GM19468 (cell line): ENCODE data around the gene ETFA.

Source experiments
- ATAC-seq: cut with Tn5 transposase; IDR thresholded peaks from one replicate; pipeline ENCODE4 v1.9.1; 2021; ENCODE audit warnings: mild to moderate bottlenecking, moderate library complexity, moderate number of reproducible peaks; ENCODE audit not compliant: unreplicated experiment; ENCODE audit errors: extremely low read depth

Gene ETFA

DNA sequence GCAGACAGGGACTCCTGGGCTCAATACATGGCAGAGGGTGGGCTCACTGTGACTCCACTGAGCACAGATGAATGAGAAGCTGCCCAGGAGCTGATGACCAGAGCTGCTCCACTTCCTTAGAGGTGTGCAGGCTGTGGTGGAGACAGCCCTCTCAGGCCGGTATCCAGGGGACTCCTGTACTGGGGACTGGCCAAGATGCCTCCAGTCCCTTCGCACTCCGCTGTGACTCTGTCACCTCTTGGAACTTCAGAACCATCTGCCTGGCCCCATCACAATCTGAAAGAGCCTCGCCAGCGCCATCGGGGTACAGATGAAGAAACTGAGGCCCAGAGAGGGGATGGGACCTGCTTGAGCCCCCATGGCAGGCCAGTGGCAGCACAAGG lies 111.2 kb downstream of the ETFA start:
- no peak for ATAC-seq

DNA sequence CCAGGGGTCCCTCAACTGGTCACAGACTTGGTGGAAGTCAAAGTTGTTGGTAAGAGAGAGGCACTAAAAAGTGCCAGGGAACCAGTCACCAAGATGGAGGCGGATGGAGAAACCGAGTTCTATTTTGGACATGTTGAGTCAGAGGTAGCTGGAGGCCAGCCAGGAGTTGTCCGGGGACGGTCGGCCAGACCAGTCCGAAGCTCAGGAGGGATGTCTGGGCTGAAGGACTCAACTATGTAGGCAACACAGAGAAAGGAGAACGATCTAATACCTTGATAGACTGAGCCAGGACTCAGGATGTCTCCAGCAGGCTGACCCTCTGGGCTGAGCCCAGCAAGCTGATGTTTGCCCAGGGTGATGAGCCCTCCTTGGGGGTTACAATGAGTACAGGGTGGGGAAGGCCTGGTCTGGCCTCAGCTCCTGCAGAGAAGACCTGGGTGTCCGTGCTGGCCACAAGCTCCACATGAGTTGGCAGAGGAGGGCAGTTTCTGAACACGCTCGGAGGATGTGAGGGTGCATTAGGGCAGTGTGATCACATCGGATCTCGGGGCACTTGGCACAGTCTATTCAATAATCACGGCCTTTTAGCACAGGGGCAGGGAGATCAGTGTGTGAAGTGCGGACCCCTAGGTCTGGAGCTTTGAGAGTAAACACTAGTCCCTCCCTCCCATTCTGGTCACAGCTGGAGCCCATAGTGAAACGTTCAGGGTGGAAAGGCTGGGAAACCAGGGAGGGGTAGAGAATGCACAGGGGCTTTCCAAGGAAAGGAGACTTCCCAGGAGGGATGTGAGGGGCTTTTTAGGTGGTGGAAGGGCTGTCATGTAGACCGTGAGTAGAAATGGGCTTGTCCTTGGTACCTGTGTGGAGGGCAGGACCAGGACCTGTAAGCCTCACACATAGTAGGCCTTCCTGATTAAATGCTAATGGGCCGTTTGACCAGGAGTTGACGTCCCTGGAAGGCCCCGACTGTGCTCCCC lies 111.9 kb downstream of the ETFA start:
- no peak for ATAC-seq

DNA sequence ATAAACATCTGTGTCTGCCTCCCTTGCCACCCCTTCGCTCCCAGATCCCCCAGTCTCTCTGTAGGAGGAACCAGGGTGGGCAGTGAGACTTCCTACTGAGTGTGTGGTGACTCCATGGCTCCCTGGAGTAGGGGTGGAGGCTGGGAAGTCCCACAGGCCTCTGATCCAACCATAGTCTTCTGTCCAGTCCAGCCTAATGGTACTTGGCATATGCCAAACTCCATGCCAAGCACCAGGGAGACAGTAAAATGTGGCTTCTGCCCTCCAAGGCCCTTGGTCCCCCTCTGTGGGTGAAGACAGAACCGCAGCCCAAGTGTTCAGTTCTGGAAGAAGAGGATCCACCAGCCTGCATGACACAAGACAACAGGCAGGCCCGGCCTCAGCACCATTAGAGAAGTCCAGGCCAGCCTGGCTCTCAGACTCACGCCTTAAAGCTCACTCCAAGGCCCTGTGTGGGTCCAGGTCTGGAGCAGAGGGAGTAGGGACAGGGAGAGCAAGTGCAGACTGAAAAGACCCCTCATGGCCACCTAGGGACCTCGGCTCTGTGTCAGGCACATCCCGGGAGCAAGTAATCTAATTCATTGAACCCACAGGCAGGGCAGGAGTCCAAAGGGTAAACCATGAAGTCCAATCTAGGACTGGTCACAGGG lies 112.7 kb downstream of the ETFA start:
- ATAC-seq = no peak

DNA sequence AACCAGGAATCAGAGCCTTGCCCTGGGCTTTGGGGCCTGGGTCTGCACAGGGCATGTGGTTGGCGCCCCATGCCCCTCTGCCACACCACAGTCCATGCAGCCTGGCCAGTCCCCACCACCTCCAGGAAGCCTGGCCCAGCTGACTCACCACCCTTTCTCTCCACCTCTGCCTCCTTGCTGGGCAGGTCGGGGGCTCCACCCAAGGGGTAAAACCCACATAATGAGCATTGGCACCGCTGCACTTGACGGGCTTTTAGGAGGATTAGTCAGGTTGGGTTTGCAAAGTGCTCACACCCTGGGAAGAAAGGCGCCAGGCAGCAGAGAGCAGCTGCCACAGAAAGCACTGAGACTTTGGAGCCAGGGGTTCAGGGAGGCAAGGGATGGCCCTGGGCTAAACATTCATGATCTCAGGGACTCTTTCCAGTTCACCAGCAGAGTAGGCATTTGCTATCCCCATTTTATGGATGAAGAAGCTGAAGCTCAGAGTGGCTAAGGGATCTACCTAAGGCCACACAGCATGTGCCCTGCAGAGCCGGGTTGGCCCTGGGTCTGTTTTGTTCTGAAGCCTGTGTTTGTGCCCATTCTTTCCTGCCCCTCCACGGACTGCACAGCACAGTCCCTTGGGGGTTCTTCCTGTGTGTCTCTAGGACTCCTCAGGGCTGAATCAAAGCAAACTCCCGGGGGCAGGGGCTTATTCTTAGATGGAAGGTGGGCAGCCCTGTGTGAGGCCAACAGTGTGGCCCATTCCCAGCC lies 113.4 kb downstream of the ETFA start:
- no peak for ATAC-seq

DNA sequence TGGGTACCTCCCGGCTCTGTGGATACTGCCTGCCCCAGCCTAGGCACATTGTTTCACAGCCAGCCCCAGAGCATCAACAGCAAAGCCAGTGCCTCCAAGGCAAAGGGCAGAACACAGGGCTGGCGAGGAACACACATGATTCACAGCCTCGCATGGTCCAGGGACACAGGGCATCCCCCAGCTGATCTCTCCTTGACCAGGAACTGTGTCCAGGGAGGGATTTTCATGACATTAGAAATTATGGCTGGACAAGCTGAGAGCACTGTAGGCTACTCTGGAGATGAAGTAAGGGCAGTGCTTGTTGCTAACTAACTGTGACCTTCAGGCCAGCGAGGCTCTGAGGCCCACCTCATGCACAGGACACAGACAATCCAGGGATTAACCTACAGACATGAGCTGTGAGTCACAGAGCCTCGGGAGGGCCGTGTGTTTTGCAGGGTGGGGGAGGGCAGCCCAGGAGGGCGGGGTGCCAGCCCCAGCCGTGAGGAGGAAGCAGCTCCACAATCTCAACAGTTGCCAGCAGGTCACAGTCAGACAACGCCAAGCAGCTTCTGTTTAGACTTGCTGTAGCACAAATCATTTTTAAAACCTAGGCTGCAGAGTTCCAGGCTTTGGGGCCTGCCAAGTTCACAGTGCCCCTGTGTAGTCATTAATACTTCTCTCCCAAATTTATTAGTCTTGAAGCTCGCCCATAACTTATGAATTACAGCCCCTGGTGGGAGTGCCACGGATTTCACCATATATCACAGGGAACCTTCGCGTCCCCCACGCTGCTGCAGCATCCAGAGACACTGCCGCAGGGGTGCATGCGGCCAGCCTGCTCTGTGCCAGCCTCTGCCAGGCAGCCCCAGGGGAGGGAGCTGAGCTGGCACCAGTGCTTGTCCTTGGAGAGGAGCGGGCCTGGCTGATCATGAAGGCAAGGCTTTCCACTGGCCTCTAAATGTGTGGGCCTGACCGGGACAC lies 114.7 kb downstream of the ETFA start:
- no peak for ATAC-seq

DNA sequence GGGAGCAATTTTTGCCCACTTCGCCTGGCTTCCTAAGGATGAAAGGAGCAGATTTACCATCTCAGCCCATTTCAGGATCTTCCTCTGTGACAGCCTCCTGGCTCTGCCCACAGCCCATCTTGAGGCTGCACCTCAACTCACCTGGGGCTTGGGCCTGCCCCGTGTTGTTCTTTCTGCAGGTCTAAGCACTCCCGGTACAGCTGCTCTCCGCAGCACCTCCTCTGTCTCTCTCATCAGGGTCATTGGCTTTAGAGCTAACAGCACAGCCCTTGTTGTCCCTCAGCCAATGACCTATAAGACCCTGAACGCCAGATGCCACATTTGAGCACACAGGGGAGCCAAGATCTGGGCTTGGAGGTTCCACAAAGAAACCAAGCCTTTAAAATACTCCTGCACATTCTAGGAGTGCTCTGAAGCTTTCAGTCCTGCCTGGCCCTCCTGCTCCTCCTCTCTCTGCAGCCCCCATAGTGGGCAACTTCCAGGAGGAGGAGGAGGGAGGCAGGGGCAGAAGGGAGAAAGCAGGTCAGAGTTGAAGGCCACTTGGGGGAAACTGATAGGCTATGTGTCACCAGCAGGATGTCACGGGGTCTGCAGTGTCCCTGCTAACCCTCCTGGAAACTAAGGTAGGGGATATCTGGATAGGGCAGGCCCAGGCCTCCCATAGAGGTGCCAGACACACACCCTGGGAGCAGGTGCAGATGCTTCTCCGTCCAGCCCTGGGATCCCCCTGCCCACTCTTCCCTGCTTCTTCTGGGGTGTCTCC lies 115.6 kb downstream of the ETFA start:
- no peak for ATAC-seq

DNA sequence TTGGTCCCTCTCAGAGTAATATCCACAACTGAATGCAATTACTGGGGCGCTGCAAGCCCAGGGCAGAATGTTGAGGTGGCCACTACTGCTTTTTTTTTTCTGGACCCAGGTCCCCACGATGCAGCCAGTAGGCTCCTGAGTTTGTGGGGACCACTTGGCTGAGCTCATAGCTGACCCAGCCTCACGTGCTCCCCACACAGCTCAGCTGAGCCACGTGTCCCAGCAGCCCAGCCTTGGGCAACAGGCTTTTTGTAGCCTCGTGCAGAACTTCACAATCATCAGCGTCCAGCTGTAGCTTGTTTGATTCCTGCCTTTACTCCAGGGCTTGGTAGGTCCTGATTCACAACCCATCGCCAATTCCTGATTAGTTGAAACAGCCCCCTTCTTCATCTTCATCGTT lies 117.3 kb downstream of the ETFA start:
- no peak for ATAC-seq

DNA sequence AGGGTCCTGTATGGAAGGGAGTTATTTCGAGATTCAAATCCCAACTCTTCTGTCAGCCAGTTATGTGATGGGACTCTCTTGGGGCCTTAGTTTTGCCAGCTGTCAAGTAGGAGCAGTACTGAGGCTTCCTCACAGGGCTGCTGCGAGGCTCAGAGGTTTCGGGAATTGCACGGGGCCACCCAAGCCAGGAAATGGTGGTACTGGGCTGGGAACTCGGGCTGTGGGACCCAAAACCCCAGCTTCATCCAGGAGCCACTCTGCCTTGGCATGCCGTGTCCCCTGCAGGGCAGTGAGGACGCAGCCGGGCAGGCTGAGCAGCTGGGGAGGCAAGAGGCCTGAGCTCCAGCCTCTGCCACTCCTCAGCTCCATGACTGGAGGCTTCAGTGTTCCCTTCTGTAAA lies 118.6 kb downstream of the ETFA start:
- ATAC-seq = no peak

DNA sequence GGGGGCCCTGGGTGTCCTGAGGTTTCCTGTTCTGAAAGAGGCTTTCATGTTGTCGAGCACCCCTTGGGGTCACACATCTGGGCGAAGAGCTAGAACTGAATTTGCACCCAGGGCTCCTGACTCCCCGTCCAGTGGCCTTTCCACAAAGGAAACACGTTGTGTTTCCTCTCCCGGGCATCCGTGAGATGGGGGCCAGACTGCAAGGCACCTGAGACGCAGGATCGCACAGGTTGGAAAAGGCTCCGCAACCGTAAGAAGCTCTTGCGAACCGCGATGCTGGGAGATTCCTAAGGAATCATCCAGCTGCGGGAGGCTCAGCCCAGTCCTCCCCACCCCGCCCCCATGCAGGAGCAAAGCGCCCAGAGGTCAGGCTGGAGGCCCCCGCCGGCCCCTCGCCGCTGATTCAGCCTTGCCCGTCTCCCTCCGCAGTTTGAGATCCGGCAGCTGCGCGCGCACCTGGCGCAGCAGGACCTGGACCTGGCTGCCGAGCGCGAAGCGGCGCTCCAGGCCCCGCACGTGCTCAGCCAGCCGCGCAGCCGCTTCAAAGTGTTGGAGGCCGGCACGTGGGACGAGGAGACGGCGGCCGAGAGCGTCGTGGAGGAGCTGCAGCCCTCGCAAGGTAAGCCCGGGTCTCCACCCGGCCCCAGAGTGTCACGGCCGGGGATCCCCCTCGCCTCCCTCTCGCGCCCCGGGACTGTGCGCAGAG lies 119.6 kb downstream of the ETFA start:
- no peak for ATAC-seq

DNA sequence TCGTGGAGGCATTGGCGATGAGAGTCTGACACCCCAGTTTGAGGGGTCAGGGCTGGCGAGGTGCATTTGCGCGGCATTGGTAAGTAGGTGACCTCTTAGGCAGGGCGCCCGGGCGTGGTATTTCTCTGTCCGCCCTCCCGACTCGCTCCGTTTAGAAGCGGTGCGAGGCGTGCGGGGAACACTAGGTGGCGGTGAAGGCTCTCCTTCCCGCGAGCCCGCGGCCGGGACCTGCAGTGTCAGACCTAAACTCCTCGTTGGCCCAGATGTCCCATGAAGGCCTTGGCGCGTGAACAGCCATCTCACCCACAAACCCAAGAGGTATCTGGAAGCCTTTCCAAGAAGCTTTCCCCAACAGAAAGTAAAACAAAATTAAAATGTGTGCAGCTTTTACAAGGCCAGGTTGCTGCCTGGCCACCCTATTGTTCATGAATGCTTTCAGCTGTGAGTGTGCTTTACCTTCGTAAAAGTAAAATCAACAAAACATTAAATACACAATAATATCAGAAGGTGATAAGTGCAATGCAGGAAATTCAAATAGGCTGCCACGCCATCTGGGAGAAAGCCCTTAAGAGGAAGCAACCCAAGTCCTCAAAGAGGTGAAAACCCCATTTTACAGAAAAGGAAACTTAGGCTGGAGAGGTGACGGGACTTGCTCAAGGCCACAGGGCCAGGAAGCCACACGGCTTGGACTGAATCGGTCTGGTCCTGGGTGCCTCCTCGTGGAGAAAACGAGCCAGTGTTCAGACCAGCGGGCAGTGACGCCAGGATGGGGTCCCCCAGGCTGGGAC lies 120.3 kb downstream of the ETFA start:
- ATAC-seq = peak; percentile 64

DNA sequence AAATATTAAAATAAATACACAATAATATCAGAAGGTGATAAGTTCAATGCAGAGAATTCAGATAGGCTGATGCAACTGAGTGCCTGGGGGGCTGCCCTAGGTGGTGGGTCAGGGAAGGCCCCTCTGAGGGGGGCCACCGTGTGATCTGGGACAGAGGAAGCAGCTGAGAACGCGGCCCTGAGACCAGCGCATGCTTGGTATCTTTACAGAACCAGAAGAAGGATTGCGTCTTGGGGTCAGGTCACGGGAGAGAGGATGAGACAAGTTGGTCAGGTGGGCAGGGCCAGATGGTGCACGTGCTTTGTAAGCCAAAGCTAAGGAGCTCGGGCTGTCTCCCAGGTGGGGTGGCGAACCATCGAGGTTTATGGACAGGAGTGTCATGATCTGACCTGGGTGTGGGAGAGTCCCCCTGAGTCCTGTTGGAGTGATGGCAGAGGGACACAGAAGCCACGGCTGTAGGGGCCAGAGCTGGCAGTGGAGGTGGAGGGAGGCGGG lies 121.2 kb downstream of the ETFA start:
- no peak for ATAC-seq

DNA sequence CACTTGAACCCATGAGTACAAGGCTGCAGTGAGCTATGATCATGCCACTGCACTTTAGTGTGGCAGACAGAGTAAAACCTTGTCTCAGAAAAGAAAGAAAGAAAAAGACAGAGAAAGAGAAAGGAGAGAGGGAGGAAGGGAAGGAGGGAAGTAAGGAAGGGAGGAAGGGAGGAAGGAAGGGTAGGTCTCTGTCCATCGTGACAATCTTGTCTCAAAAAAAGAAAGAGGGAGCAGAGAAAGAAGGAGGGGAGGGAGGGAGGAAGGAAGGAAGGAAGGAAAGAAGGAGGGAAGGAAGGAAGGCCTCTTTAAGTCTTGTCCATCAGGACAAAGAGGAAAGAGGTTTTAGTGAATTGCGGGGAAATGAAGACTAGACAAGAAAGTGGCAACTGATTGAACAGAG lies 122.2 kb downstream of the ETFA start:
- ATAC-seq = no peak

DNA sequence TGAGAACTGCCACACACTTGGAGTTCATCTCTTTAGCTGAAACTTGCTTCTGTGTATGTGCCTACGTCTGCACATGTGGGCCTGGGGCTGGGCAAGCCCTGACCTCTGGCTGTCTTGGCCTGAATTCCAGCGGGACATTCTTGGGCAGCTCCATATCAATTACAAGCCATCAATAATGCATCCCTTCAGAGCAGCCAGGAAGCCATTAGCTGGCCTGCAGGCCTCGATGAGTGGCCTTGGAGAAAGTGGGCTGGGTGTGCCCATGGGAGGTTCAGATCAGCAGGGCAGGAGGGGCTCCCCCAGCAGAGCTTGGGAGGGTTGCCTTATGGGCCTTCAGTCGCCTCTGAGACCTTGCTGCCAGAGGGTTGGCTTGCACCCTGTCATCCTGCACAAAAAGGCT lies 124.1 kb downstream of the ETFA start:
- ATAC-seq = no peak

DNA sequence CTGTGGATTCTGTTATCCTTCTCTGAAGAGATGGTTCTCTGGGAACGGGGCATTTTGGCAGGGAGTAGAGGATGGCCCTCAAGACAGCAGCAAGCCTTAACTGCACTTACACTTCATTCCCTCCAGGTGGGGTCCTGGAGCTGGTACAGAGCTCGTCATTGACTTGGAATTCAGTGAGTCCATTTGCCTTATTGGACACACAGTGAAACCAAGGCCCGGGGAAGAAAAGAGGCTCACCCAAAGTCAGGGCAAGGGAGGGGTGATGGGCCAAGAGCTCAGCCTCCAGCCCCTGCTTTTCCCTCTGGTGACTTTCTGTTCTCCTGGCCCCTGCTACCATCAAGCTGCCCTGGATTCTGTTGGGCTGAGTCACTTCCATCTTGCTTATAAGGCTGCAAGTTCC lies 125.6 kb downstream of the ETFA start:
- ATAC-seq = no peak

DNA sequence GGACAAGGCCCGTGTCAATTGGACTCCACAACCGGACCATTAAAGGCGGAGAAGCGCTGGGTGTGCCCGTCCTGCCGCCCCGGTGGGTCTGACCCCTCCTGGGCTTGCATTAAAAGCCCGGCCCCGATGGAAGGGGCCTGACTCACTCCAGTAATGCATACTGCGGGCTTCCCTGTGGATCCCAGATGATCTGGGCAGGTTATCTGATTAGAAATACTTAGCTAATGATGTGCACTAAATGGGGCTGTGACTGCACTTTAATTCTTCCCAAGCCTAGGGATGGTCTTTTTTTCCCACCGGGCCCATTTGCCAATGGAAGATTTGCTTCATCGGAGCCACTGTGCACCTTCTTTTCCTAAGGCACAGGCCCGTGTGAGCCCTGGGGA lies 126.6 kb downstream of the ETFA start:
- ATAC-seq = no peak

DNA sequence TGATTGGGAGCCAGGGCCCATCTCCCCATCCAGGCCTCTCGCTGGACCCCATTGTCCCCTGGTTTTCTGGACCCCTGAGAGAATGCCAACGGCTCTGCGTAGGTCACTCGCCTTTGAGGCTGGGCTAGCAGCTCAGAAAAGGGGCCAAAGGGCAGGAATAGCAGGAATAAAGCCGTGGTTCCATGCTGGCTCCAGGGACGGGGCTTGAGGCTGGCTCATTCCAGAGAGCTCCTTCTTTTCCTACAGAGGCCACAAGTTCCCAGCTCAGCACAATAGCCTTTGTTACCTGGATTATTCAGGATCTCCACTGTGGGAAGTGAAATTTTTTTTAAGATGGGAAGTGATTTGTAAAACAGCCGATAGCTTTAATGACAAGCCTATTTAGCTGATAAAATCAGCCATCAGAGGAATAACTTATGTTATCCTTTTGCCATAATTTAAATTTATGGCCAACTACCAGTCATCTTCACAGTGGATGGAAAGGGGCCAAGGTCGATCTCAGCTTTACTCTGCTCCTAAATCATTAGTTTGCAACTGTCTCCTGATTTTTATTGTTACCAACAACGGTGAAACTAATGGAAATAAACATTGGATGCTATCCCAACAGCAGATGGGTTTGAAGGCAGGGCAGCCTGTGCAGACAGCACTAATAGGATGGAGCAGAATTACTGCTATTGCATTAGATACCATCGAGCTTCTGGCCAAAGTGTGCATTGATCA lies 127.2 kb downstream of the ETFA start:
- no peak for ATAC-seq

DNA sequence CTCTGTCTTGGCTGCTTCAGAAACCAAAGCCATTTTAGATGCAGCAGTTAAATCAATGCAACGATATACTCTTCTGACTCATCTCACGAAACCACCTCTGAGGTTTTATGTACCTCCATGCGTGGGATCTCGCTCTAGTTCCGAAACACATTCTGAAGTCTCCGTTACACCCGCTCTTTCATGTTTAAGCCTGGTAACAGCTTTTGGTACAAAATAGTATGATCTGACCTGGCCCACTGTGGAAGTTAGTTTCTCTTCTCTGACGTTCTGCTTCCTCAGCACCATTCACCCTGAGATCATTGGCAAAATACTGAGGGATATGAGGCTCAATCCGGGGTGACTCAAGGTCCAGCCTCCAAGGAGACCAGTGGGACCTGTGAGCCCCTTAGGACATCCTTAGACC lies 129.6 kb downstream of the ETFA start:
- no peak for ATAC-seq
